ENCODE results near the gene NUP62. TPM values are rescaled to one million over a fixed set of nuclear protein-coding genes. Genes with fewer than 3 reads are reported as not detected.
"Not testable (repeated sequence)": the region's sequence is repeated elsewhere in the genome, so short reads cannot be mapped to it uniquely, and the experiment has no call there.

The NUP62 gene
- 104 and 109 TPM in 2 replicates for total RNA-seq (2014; rRNA removed; shearing (Covaris generic))

DNA sequence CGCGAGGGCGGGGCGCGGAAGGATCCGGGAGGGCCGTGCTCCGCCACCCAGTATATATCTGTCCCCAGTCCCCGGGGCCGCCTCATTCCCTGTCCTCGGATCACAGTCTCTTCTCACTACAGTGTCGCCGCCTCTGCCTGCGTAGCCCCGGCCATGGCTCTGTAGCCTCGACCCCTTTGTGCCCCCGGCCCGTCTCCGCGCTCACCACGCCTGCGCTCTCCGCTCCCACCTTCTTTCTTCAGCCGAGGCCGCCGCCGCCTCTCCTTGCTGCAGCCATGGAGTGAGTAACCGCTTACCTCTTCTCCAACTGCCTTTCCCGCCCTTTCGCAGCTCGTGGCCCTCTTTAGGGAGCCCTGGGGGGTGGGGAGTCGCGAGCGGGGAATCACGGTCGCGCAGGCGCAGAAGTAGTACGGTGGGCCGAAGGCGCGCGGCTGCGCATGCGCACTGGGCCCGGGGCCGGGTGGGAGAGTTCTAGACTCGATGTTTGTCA, at the start of gene NUP62, which contains the start of gene ATF5:
TSS of gene NUP62 (minus strand) at position 384 of the 490 bp plus-strand sequence. CDS start 19,697 bp downstream, outside the sequence.
TSS of gene ATF5 (plus strand) at position 85 of the 490 bp plus-strand sequence. CDS start 1,646 bp downstream, outside the sequence.
- peak; percentile 99 for DNase-seq
- H3K36me3 ChIP-seq (replicated peaks; ENCODE audit: control insufficient read depth, insufficient read depth, low read length) = peaks cover 19% of the 10 kb centered on the region
- peak within 1 kb of the TSS; percentile 91 for H3K4me3 ChIP-seq (ENCODE audit: insufficient read depth, low read depth, low read length)
- no peaks in the 10 kb centered on the region for H3K27me3 ChIP-seq (ENCODE audit: control insufficient read depth, insufficient read depth, low read length)

DNA sequence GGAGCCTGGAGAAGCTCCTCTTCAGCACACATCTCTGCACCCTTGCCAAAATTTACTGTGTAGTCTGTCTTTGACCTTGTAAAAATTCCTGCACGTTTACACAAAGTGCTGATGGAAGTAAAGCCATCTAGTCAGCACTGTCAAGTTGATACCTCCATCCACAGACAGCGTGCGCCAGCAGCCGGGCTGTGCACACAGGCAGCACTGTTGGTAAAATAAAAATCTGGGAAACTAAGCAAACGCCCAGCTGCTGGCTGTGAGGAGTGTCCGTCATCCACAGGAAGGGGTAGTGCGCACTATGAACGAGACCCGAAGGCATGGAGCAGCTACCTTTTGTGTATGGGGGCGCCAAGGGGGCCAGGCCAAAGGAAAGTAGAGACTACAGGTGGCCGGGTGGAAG, 49.0 kb upstream of the NUP62 start:
- Histone ChIP-seq H3K27me3 (ENCODE audit: control insufficient read depth, insufficient read depth, low read length) (no peaks in the 10 kb centered on the region), H3K4me3 (ENCODE audit: insufficient read depth, low read depth, low read length) (no peak overlapping the region), H3K36me3 (replicated peaks; ENCODE audit: control insufficient read depth, insufficient read depth, low read length) (no peaks in the 10 kb centered on the region; the same call in 1 of the 2 replicates)
- DNase-seq = no peak

- DNase-seq = no peak
- Histone ChIP-seq H3K4me3 (ENCODE audit: insufficient read depth, low read depth, low read length) (no peak overlapping the region), H3K36me3 (replicated peaks; ENCODE audit: control insufficient read depth, insufficient read depth, low read length) (no peaks in the 10 kb centered on the region; the same call in 1 of the 2 replicates), H3K27me3 (ENCODE audit: control insufficient read depth, insufficient read depth, low read length) (no peaks in the 10 kb centered on the region)
Observed at GRCh38 chr19:49977881-49978280, 48.6 kb upstream of the NUP62 start.

DNA sequence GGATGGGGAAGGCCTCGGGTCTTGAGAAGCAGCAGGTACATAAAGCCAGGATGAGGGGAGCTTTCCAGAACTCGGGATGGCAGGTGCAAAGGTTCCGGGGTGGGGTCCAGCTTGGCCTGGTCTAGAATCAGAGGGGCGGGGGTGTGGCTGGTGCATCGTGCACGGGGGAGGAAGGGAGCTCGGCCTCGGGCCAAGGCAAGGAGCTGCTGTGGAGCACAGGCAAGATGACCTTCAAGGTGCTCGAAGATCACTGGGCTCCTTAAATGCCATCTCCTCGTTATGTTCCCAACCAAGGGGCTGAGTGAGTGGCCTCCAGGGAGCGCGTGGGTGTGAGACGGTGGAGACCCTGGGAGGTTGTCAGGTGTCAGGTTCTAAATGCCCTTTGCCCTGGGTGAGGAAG, 47.8 kb upstream of the NUP62 start:
- Histone ChIP-seq H3K4me3 (ENCODE audit: insufficient read depth, low read depth, low read length) (no peak overlapping the region), H3K27me3 (ENCODE audit: control insufficient read depth, insufficient read depth, low read length) (no peaks in the 10 kb centered on the region), H3K36me3 (replicated peaks; ENCODE audit: control insufficient read depth, insufficient read depth, low read length) (no peaks in the 10 kb centered on the region; the same call in 1 of the 2 replicates)
- DNase-seq = no peak

DNA sequence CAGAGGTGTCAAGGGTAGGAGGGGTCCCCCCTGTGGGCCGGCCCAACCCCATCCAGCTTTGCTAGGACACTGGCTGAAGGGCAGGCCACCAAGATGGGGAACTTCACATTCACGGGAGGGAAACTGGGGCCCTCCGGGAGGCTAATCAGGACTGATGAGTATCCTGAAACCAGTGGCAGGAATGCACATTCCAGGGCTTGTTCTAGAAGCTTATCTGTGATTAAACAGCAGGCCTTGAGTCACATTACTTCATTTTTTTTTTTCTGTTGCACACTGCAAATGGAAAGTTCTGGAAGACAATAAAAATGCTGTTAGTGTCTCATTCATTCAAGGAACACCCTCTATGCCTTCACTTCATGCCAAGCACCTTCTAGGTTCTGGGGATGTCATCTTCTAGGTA, 47.2 kb upstream of the NUP62 start:
- no peak overlapping the region for H3K4me3 ChIP-seq (ENCODE audit: insufficient read depth, low read depth, low read length)
- no peaks in the 10 kb centered on the region; the same call in 1 of the 2 replicates for H3K36me3 ChIP-seq (replicated peaks; ENCODE audit: control insufficient read depth, insufficient read depth, low read length)
- H3K27me3 ChIP-seq (ENCODE audit: control insufficient read depth, insufficient read depth, low read length) = no peaks in the 10 kb centered on the region
- DNase-seq = no peak

DNA sequence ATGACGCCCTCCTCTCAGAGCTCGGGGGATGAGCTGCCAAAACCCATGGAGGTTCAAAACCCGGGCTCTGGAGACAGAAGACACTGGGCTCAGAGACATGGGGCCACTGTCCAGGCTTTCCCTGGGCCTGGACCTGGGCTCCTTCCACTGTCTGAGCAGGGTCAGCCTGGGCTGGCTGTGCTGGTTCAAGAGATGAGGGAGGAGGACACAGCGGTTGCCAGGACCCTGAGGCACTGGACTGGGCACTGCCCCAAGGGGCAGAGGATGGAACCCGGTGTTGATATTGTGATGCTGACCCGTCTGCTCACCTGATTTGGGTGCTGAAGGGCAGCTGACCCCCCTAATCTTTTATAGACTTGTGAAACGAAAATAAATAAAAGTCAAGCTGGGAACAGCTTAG, 45.7 kb upstream of the NUP62 start:
- H3K27me3 ChIP-seq (ENCODE audit: control insufficient read depth, insufficient read depth, low read length) = no peaks in the 10 kb centered on the region
- DNase-seq = no peak
- no peak overlapping the region for H3K4me3 ChIP-seq (ENCODE audit: insufficient read depth, low read depth, low read length)
- no peaks in the 10 kb centered on the region for H3K36me3 ChIP-seq (replicated peaks; ENCODE audit: control insufficient read depth, insufficient read depth, low read length)

GRCh38 chr19:49973987-49974386, 44.7 kb upstream of the NUP62 start:
- DNase-seq = no peak
- Histone ChIP-seq H3K36me3 (replicated peaks; ENCODE audit: control insufficient read depth, insufficient read depth, low read length) (no peaks in the 10 kb centered on the region), H3K27me3 (ENCODE audit: control insufficient read depth, insufficient read depth, low read length) (no peaks in the 10 kb centered on the region)

DNA sequence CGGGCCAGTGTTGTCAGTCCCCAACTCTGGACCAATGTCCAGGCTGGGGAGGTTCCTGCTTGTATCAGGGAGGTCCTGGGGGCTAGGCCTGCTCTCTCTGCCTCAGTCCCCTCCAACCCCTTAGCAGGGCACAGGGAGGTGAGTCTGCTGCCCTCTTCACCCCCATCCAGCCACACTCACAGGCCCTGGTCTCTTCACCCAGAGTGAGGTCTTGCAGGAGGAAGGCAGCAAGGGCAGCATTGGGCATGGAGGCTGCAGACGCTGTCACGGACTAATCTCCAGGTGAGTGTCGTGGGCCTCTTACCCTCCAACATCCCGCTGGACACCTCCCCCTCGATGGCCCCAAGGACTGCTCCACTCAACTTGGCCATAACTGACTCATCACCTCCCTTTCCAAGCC, 43.5 kb upstream of the NUP62 start:
- Histone ChIP-seq H3K36me3 (replicated peaks; ENCODE audit: control insufficient read depth, insufficient read depth, low read length) (no peaks in the 10 kb centered on the region), H3K27me3 (ENCODE audit: control insufficient read depth, insufficient read depth, low read length) (no peaks in the 10 kb centered on the region), H3K4me3 (ENCODE audit: insufficient read depth, low read depth, low read length) (no peak overlapping the region)
- DNase-seq = no peak

More at GRCh38 chr19:49973987-49974386, 44.7 kb upstream of the NUP62 start:
- no peak overlapping the region for H3K4me3 ChIP-seq (ENCODE audit: insufficient read depth, low read depth, low read length)

DNA sequence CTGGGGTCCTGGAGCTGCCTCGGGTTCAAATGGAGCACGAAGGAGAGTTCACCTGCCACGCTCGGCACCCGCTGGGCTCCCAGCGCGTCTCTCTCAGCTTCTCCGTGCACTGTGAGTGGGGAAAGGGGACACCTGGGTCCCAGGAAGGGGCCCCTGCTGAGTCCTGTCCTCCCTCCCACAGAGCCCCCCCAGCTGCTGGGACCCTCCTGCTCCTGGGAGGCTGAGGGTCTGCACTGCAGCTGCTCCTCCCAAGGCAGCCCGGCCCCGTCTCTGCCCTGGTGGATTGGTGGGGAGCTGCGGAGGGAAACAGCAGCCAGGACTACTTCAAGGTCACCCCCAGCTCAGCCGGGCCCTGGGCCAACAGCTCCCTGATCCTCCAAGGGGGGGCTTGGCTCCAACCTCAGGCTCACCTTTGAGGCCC, 42.7 kb upstream of the NUP62 start:
- H3K36me3 ChIP-seq (replicated peaks; ENCODE audit: control insufficient read depth, insufficient read depth, low read length) = no peaks in the 10 kb centered on the region
- H3K4me3 ChIP-seq (ENCODE audit: insufficient read depth, low read depth, low read length) = no peak overlapping the region
- DNase-seq = no peak
- H3K27me3 ChIP-seq (ENCODE audit: control insufficient read depth, insufficient read depth, low read length) = no peaks in the 10 kb centered on the region

GRCh38 chr19:49969355-49969754, 40.1 kb upstream of the NUP62 start:
- DNase-seq; H3K27me3 ChIP-seq (ENCODE audit: control insufficient read depth, insufficient read depth, low read length); H3K36me3 ChIP-seq (replicated peaks; ENCODE audit: control insufficient read depth, insufficient read depth, low read length); H3K4me3 ChIP-seq (ENCODE audit: insufficient read depth, low read depth, low read length): not testable (repeated sequence)

- H3K4me3 ChIP-seq (ENCODE audit: insufficient read depth, low read depth, low read length) = no peak overlapping the region
- no peaks in the 10 kb centered on the region for H3K27me3 ChIP-seq (ENCODE audit: control insufficient read depth, insufficient read depth, low read length)
- DNase-seq = no peak
- H3K36me3 ChIP-seq (replicated peaks; ENCODE audit: control insufficient read depth, insufficient read depth, low read length) = no peaks in the 10 kb centered on the region
Observed at GRCh38 chr19:49968279-49968922, 39.1 kb upstream of the NUP62 start.

- H3K4me3 ChIP-seq (ENCODE audit: insufficient read depth, low read depth, low read length); H3K36me3 ChIP-seq (replicated peaks; ENCODE audit: control insufficient read depth, insufficient read depth, low read length); DNase-seq: not testable (repeated sequence)
Observed at GRCh38 chr19:49960980-49961379, 31.7 kb upstream of the NUP62 start, which contains the start of gene SIGLEC11. TSS of gene SIGLEC11 (minus strand) at chr19:49961172. CDS start at chr19:49961081, 91 bp downstream.

GRCh38 chr19:49959892-49960291, 30.6 kb upstream of the NUP62 start:
- DNase-seq; H3K4me3 ChIP-seq (ENCODE audit: insufficient read depth, low read depth, low read length); H3K27me3 ChIP-seq (ENCODE audit: control insufficient read depth, insufficient read depth, low read length); H3K36me3 ChIP-seq (replicated peaks; ENCODE audit: control insufficient read depth, insufficient read depth, low read length): not testable (repeated sequence)

More at GRCh38 chr19:49960980-49961379, 31.7 kb upstream of the NUP62 start, which contains the start of gene SIGLEC11:
- not testable (repeated sequence) for H3K27me3 ChIP-seq (ENCODE audit: control insufficient read depth, insufficient read depth, low read length)

DNA sequence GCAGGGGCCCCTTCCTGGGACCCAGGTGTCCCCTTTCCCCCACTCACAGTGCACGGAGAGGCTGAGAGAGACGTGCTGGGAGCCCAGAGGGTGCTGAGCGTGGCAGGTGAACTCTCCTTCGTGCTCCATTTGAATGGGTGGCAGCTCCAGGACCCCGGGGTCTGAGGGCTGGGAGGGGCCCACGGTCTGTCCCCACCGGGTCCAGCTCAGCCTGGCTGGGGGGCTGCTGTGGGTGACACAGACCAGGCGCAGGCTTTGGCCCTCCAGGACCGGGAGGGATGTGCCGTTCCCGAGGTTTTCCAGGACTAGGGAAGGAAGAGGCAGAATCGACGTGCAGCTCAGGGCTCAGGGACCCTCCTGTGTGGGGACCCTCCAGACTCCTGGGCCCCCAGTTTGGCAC, 29.3 kb upstream of the NUP62 start:
- H3K27me3 ChIP-seq (ENCODE audit: control insufficient read depth, insufficient read depth, low read length); H3K36me3 ChIP-seq (replicated peaks; ENCODE audit: control insufficient read depth, insufficient read depth, low read length); H3K4me3 ChIP-seq (ENCODE audit: insufficient read depth, low read depth, low read length): not testable (repeated sequence)
- DNase-seq = peak; percentile 32

DNA sequence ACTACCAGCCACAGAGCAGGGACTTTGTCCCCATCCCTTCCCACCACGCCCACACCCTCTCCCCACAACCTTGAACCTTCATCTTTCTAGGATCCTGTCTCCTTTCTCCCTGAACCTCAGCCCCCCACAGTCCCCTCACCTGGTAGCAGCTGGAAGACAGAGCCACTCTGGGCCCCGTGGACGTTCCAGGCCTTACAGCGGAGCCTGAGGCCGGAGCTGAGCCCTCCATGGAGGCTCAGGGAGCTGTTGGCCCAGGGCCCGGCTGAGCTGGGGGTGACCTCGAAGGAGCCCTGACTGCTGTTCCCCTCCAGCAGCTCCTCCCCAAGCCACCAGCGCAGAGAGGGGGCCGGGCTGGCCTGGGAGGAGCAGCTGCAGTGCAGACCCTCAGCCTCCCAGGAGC, 28.8 kb upstream of the NUP62 start:
- not testable (repeated sequence) for H3K36me3 ChIP-seq (replicated peaks; ENCODE audit: control insufficient read depth, insufficient read depth, low read length); H3K27me3 ChIP-seq (ENCODE audit: control insufficient read depth, insufficient read depth, low read length); H3K4me3 ChIP-seq (ENCODE audit: insufficient read depth, low read depth, low read length)
- DNase-seq = peak; percentile 58

Measured in H7 (cell line).